Measurements from ENCODE around the gene HECW1. TPM values are rescaled to one million over a fixed set of nuclear protein-coding genes. Genes with fewer than 3 reads are reported as not detected.

The HECW1 gene
- total and polyA plus RNA-seq, 2 of the 13 experiments (the other 11 are each of a cell fraction or from before 2014, with no cell fraction given): not detected

- no peak for TF ChIP-seq STAT6 (CRISPR knock-in tag; IDR thresholded peaks at IDR 0.05; ENCODE audit: borderline replicate concordance)
- no peak for TF ChIP-seq CREB3 (CRISPR knock-in tag; IDR thresholded peaks at IDR 0.05)
- no peak for TF ChIP-seq ZNF580 (CRISPR knock-in tag; IDR thresholded peaks at IDR 0.05; ENCODE audit: borderline replicate concordance, low read depth)
- TF ChIP-seq ZNF235 (CRISPR knock-in tag; IDR thresholded peaks at IDR 0.05; ENCODE audit: borderline replicate concordance): no peak
- no peak for TF ChIP-seq RNF2 (conservative IDR thresholded peaks at IDR 0.05; ENCODE audit: low read depth)
- no peak for TF ChIP-seq PAXIP1 (CRISPR knock-in tag; conservative IDR thresholded peaks at IDR 0.05)
These were observed 83.3 kb downstream of the HECW1 start (continued) for GRCh38 chr7:43195768-43196167.

Measured in HepG2 (cell line).